ENCODE data around the gene TAS2R40. TPM values are rescaled to one million over a fixed set of nuclear protein-coding genes. Genes with fewer than 3 reads are reported as not detected.
A peak's percentile ranks its signal among the peaks of the same experiment; 100 is the strongest.

TAS2R40 gene
- total and polyA plus RNA-seq, 11 donors: not detected

GRCh38 chr7:143252006-143252405 lies 30.2 kb downstream of the TAS2R40 start:
- WGBS, 4 donors: 78 to 89% (median 84%) methylated on average over 2 of the region's 2 CpGs
- Histone ChIP-seq H3K27ac (peak overlapping the region in 1 of 12 donors; percentile 6), H3K4me1 (peaks cover 0 to 35% (median 0%) of the 10 kb centered on the region in 12 donors), H3K4me3 (no peak overlapping the region), H3K36me3 (no peaks in the 10 kb centered on the region), H3K9me3 (peaks cover 0 to 11% (median 0%) of the 10 kb centered on the region in 12 donors), H3K27me3 (no peaks in the 10 kb centered on the region)
- intact Hi-C loops (cut with DNase I): no loop called here
- no peak for DNase-seq
- TF ChIP-seq CTCF (IDR thresholded peaks at IDR 0.05) (no peak), POLR2A (IDR thresholded peaks at IDR 0.05) (no peak)
- ATAC-seq: no peak

DNA sequence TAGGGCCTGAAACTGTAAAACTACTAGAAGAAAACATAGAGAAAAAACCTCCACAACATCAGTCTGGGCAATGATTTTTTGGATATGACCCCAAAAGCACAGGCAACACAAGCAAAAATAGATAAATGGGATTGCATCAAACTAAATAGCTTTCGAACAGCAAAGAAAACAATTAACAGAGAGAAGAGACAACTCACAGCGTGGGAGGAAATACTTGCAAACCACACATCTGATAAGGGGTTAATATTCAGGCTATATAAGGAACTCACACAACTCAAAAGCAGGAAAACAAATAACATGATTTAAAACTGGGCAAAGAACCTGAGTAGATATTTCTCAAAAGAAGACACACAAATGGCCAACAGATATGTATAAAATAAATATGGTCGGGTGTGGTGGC lies 33.7 kb downstream of the TAS2R40 start:
- DNase-seq (no peak), ATAC-seq (no peak)
- Histone ChIP-seq H3K9me3 (no peaks in the 10 kb centered on the region), H3K4me3 (no peak overlapping the region), H3K36me3 (no peaks in the 10 kb centered on the region), H3K4me1 (peaks cover 0 to 12% (median 0%) of the 10 kb centered on the region in 12 donors), H3K27ac (no peak overlapping the region), H3K27me3 (no peaks in the 10 kb centered on the region)
- WGBS, 4 donors: 73 to 85% (median 80%) methylated on average over 3 of the region's 3 CpGs
- TF ChIP-seq CTCF (IDR thresholded peaks at IDR 0.05) (no peak), POLR2A (IDR thresholded peaks at IDR 0.05) (no peak)
- intact Hi-C loops (cut with DNase I): loop anchor here in 1 of 10 donors (5.0 kb wide), 1 partner anchor 42 kb away; no protein-coding TSS in a partner anchor

GRCh38 chr7:143256325-143256724 lies 34.5 kb downstream of the TAS2R40 start:
- no peaks in the 10 kb centered on the region for H3K27me3 ChIP-seq
- H3K4me3 ChIP-seq: no peak overlapping the region
- no peak for TF ChIP-seq CTCF (IDR thresholded peaks at IDR 0.05)
- TF ChIP-seq POLR2A (IDR thresholded peaks at IDR 0.05): no peak
- H3K27ac ChIP-seq: no peak overlapping the region
- no peaks in the 10 kb centered on the region for H3K9me3 ChIP-seq
- WGBS, 4 donors: 77 to 82% (median 81%) methylated on average over 3 of the region's 3 CpGs
- peaks cover 0 to 9% (median 0%) of the 10 kb centered on the region in 12 donors for H3K4me1 ChIP-seq
- intact Hi-C loops (cut with DNase I): loop anchor here in 1 of 10 donors (5.0 kb wide), 1 partner anchor 41 kb away; no protein-coding TSS in a partner anchor
- DNase-seq: no peak
- no peak for ATAC-seq
- no peaks in the 10 kb centered on the region for H3K36me3 ChIP-seq

- DNase-seq: no peak
- intact Hi-C loops (cut with DNase I): loop anchor here in 1 of 10 donors (5.0 kb wide), 1 partner anchor 40 kb away; no protein-coding TSS in a partner anchor
- no peak for TF ChIP-seq CTCF (IDR thresholded peaks at IDR 0.05)
- TF ChIP-seq POLR2A (IDR thresholded peaks at IDR 0.05): no peak
- no peak overlapping the region for H3K27ac ChIP-seq
- peaks cover 0 to 8% (median 0%) of the 10 kb centered on the region in 12 donors for H3K4me1 ChIP-seq
- no peak for ATAC-seq
- H3K9me3 ChIP-seq: no peaks in the 10 kb centered on the region
- no peak overlapping the region for H3K4me3 ChIP-seq
- H3K27me3 ChIP-seq: no peaks in the 10 kb centered on the region
- WGBS, 4 donors: 79 to 88% (median 85%) methylated on average over 4 of the region's 4 CpGs
- no peaks in the 10 kb centered on the region for H3K36me3 ChIP-seq
Observed at GRCh38 chr7:143256932-143257331, 35.1 kb downstream of the TAS2R40 start.

Measured in heart left ventricle (tissue), 16 donors.